HG03521 (cell line): ENCODE results near the gene DPY19L1.
A peak's percentile ranks its signal among the peaks of the same experiment; 100 is the strongest.
"Not testable (repeated sequence)": the region's sequence is repeated elsewhere in the genome, so short reads cannot be mapped to it uniquely, and the experiment has no call there.

Experiments used
- ATAC-seq: cut with Tn5 transposase; IDR thresholded peaks from one replicate; pipeline ENCODE4 v1.9.1; 2021; ENCODE audit warnings: mild to moderate bottlenecking, moderate library complexity; ENCODE audit not compliant: unreplicated experiment

Gene DPY19L1

GRCh38 chr7:34928052-34928451 lies 109.2 kb downstream of the DPY19L1 start:
- peak; percentile 86 for ATAC-seq

- not testable (repeated sequence) for ATAC-seq
These were observed 116.8 kb downstream of the DPY19L1 start for GRCh38 chr7:34920470-34920869.

GRCh38 chr7:34919038-34919437 lies 118.2 kb downstream of the DPY19L1 start:
- not testable (repeated sequence) for ATAC-seq

GRCh38 chr7:34918198-34918861 lies 119.0 kb downstream of the DPY19L1 start:
- not testable (repeated sequence) for ATAC-seq

GRCh38 chr7:34917515-34917914 lies 119.8 kb downstream of the DPY19L1 start:
- ATAC-seq = not testable (repeated sequence)

GRCh38 chr7:34916267-34916666 lies 121.0 kb downstream of the DPY19L1 start:
- ATAC-seq = no peak

GRCh38 chr7:34912236-34912635 lies 125.0 kb downstream of the DPY19L1 start:
- ATAC-seq = no peak

GRCh38 chr7:34906266-34906850 lies 130.9 kb downstream of the DPY19L1 start:
- not testable (repeated sequence) for ATAC-seq

GRCh38 chr7:34904987-34905386 lies 132.3 kb downstream of the DPY19L1 start:
- ATAC-seq = no peak

- ATAC-seq = not testable (repeated sequence)
These were observed 133.4 kb downstream of the DPY19L1 start for GRCh38 chr7:34903921-34904320.

GRCh38 chr7:34902182-34902581 lies 135.1 kb downstream of the DPY19L1 start:
- ATAC-seq = no peak

- no peak for ATAC-seq
These were observed 136.3 kb downstream of the DPY19L1 start for GRCh38 chr7:34900891-34901513.

- ATAC-seq = no peak
These were observed 142.1 kb downstream of the DPY19L1 start for GRCh38 chr7:34895202-34895601.

GRCh38 chr7:34889951-34890350 lies 147.3 kb downstream of the DPY19L1 start:
- no peak for ATAC-seq

GRCh38 chr7:34886856-34887255 lies 150.4 kb downstream of the DPY19L1 start:
- no peak for ATAC-seq

GRCh38 chr7:34883855-34884254 lies 153.4 kb downstream of the DPY19L1 start:
- ATAC-seq = not testable (repeated sequence)

GRCh38 chr7:34879871-34880270 lies 157.4 kb downstream of the DPY19L1 start:
- no peak for ATAC-seq

GRCh38 chr7:34878944-34879735 lies 158.1 kb downstream of the DPY19L1 start:
- not testable (repeated sequence) for ATAC-seq
